ENCODE measurements around the gene SLC7A4. TPM values are rescaled to one million over a fixed set of nuclear protein-coding genes. Genes with fewer than 3 reads are reported as not detected.

SLC7A4 gene
- total RNA-seq, 2 experiments from 2014 or later, result not detected

- no peaks in the 10 kb centered on the region for H3K36me3 ChIP-seq (ENCODE audit: insufficient read depth, low read length)
- CTCF ChIA-PET (ENCODE audit: unreplicated experiment), result no interaction called here
Measured at GRCh38 chr22:21025763-21026755, 6.3 kb downstream of the SLC7A4 start.

DNA sequence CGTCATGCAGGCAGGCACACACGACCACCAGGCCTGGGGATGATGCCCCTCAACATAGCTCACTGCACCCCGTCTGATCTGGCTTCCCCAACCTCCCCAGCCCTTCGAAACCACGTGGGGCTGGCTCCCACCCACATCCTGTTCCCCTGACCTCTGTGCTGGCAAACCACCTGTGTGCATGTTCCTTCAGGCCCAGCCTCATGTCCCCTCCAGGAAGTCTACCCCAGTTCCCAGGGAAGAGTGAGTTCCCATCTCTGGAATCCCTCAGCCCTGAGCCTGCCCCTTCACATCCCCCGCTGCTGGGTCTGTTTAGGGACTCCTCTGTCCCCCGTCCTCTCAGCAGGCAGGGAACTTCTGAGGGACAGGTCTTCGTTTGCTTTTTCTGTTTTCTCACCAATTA is 7.1 kb downstream of the SLC7A4 start:
- no TSS peak for BruUV-seq (replicated peaks)
- POLR2A ChIA-PET, result interaction anchor here (0.7 kb wide), 1 partner anchor 158 kb away, joined by 4 read pairs; no protein-coding TSS in a partner anchor
- no peak overlapping the region for H2AFZ ChIP-seq (ENCODE audit: low read length)

More at GRCh38 chr22:21025763-21026755, 6.3 kb downstream of the SLC7A4 start:
- DNase-seq (ENCODE audit: low spot score), result no peak
- H4K20me1 ChIP-seq (ENCODE audit: insufficient read depth, low read length), result no peaks in the 10 kb centered on the region
- no peaks in the 10 kb centered on the region for H3K9me3 ChIP-seq (ENCODE audit: low read length)
- no TSS peak for BruUV-seq (replicated peaks)
- H3K79me2 ChIP-seq (ENCODE audit: insufficient read depth, low read depth, low read length), result no peaks in the 10 kb centered on the region
- POLR2A ChIA-PET, result no interaction called here
- no peak overlapping the region for H2AFZ ChIP-seq (ENCODE audit: low read length)
- H3K9me2 ChIP-seq (ENCODE audit: insufficient read depth, low read length), result no peaks in the 10 kb centered on the region
- peaks cover 4% of the 10 kb centered on the region for H3K4me1 ChIP-seq (ENCODE audit: insufficient read depth, low read length, poor library complexity, severe bottlenecking)
- H3K27ac ChIP-seq (ENCODE audit: low read depth, low read length, poor library complexity, severe bottlenecking), result no peak overlapping the region
- H3K4me3 ChIP-seq (ENCODE audit: low read depth, low read length, poor library complexity, severe bottlenecking), result no peak overlapping the region
- intact Hi-C loops (cut with micrococcal nuclease; ENCODE audit: unreplicated experiment), result loop anchor here (10.0 kb wide), 1 partner anchor 69 kb away; no protein-coding TSS in a partner anchor
- no peak for TF ChIP-seq CTCF (conservative IDR thresholded peaks at IDR 0.05; ENCODE audit: low read length)
- no peak overlapping the region for H3K4me2 ChIP-seq (ENCODE audit: low read length)

More for the DNA sequence above, 7.1 kb downstream of the SLC7A4 start:
- H3K36me3 ChIP-seq (ENCODE audit: insufficient read depth, low read length), result no peaks in the 10 kb centered on the region
- H3K4me2 ChIP-seq (ENCODE audit: low read length), result no peak overlapping the region
- no peaks in the 10 kb centered on the region for H4K20me1 ChIP-seq (ENCODE audit: insufficient read depth, low read length)
- H3K4me3 ChIP-seq (ENCODE audit: low read depth, low read length, poor library complexity, severe bottlenecking), result no peak overlapping the region
- TF ChIP-seq EZH2phosphoT487 (IDR thresholded peaks at IDR 0.05; ENCODE audit: borderline replicate concordance, low read depth, low read length) (no peak), CTCF (conservative IDR thresholded peaks at IDR 0.05; ENCODE audit: low read length) (no peak)
- CTCF ChIA-PET (ENCODE audit: unreplicated experiment), result no interaction called here
- H3K9me3 ChIP-seq (ENCODE audit: low read length), result no peaks in the 10 kb centered on the region
- H3K79me2 ChIP-seq (ENCODE audit: insufficient read depth, low read depth, low read length), result no peaks in the 10 kb centered on the region
- no peak overlapping the region for H3K27ac ChIP-seq (ENCODE audit: low read depth, low read length, poor library complexity, severe bottlenecking)
- no peaks in the 10 kb centered on the region for H3K9me2 ChIP-seq (ENCODE audit: insufficient read depth, low read length)
- peaks cover 4% of the 10 kb centered on the region for H3K4me1 ChIP-seq (ENCODE audit: insufficient read depth, low read length, poor library complexity, severe bottlenecking)
- DNase-seq (ENCODE audit: low spot score), result no peak
- intact Hi-C loops (cut with micrococcal nuclease; ENCODE audit: unreplicated experiment), result loop anchor here (10.0 kb wide), 1 partner anchor 70 kb away; no protein-coding TSS in a partner anchor

Data from OCI-LY7 (cell line).